ENCODE data around the gene GPC6. TPM values are rescaled to one million over a fixed set of nuclear protein-coding genes. Genes with fewer than 3 reads are reported as not detected.

The GPC6 gene
- total RNA-seq, 2 donors from 2014 or later = 1.6 to 4.0 TPM

GRCh38 chr13:94395860-94396259 lies 1169.3 kb downstream of the GPC6 start:
- H3K27me3 ChIP-seq = no peaks in the 10 kb centered on the region
- WGBS, 2 donors = 80 to 85% methylated on average over 5 of the region's 5 CpGs
- intact Hi-C loops (cut with DNase I) = no loop called here
- TF ChIP-seq CTCF (IDR thresholded peaks at IDR 0.05) (no peak), POLR2A (IDR thresholded peaks at IDR 0.05) (no peak)
- H3K27ac ChIP-seq = no peak overlapping the region
- H3K4me3 ChIP-seq = no peak overlapping the region
- no peaks in the 10 kb centered on the region for H3K36me3 ChIP-seq (replicated peaks in 1 of 2; ENCODE audit: insufficient read depth in 1 of 2, low read depth in 2 of 2)
- H3K4me1 ChIP-seq = no peaks in the 10 kb centered on the region
- no peaks in the 10 kb centered on the region for H3K9me3 ChIP-seq
- no peak for DNase-seq
- no peak for ATAC-seq

GRCh38 chr13:94399812-94400211 lies 1173.2 kb downstream of the GPC6 start:
- Histone ChIP-seq H3K9me3 (no peaks in the 10 kb centered on the region), H3K36me3 (replicated peaks in 1 of 2; ENCODE audit: insufficient read depth in 1 of 2, low read depth in 2 of 2) (no peaks in the 10 kb centered on the region), H3K27ac (no peak overlapping the region), H3K4me3 (no peak overlapping the region), H3K27me3 (no peaks in the 10 kb centered on the region), H3K4me1 (no peaks in the 10 kb centered on the region)
- TF ChIP-seq POLR2A (IDR thresholded peaks at IDR 0.05) = no peak
- no peak for TF ChIP-seq CTCF (IDR thresholded peaks at IDR 0.05)
- ATAC-seq (no peak), DNase-seq (no peak)
- intact Hi-C loops (cut with DNase I) = no loop called here

GRCh38 chr13:94400874-94401273 lies 1174.3 kb downstream of the GPC6 start:
- intact Hi-C loops (cut with DNase I) = no loop called here

GRCh38 chr13:94408314-94409036 lies 1181.9 kb downstream of the GPC6 start:
- intact Hi-C loops (cut with DNase I) = no loop called here
- Histone ChIP-seq H3K9me3 (no peaks in the 10 kb centered on the region), H3K4me3 (no peak overlapping the region), H3K27me3 (no peaks in the 10 kb centered on the region), H3K27ac (no peak overlapping the region), H3K36me3 (replicated peaks in 1 of 2; ENCODE audit: insufficient read depth in 1 of 2, low read depth in 2 of 2) (no peaks in the 10 kb centered on the region), H3K4me1 (no peaks in the 10 kb centered on the region)
- WGBS, 2 donors = 74 to 83% methylated on average over 7 of the region's 7 CpGs
- no peak for TF ChIP-seq POLR2A (IDR thresholded peaks at IDR 0.05)
- ATAC-seq = no peak
- DNase-seq = no peak

More at GRCh38 chr13:94400874-94401273, 1174.3 kb downstream of the GPC6 start:
- WGBS, 2 donors = 62 to 75% methylated on average over 4 of the region's 4 CpGs
- Histone ChIP-seq H3K36me3 (replicated peaks in 1 of 2; ENCODE audit: insufficient read depth in 1 of 2, low read depth in 2 of 2) (no peaks in the 10 kb centered on the region), H3K27ac (no peak overlapping the region), H3K9me3 (no peaks in the 10 kb centered on the region), H3K4me3 (no peak overlapping the region), H3K27me3 (no peaks in the 10 kb centered on the region), H3K4me1 (no peaks in the 10 kb centered on the region)
- TF ChIP-seq CTCF (IDR thresholded peaks at IDR 0.05) (no peak), POLR2A (IDR thresholded peaks at IDR 0.05) (no peak)
- DNase-seq (no peak), ATAC-seq (no peak)

GRCh38 chr13:94411747-94412146 lies 1185.1 kb downstream of the GPC6 start:
- no peak for DNase-seq
- Histone ChIP-seq H3K36me3 (replicated peaks in 1 of 2; ENCODE audit: insufficient read depth in 1 of 2, low read depth in 2 of 2) (no peaks in the 10 kb centered on the region), H3K27ac (no peak overlapping the region), H3K9me3 (no peaks in the 10 kb centered on the region), H3K4me3 (no peak overlapping the region), H3K27me3 (no peaks in the 10 kb centered on the region), H3K4me1 (no peaks in the 10 kb centered on the region)
- ATAC-seq = no peak
- TF ChIP-seq POLR2A (IDR thresholded peaks at IDR 0.05) = no peak
- no peak for TF ChIP-seq CTCF (IDR thresholded peaks at IDR 0.05)
- intact Hi-C loops (cut with DNase I) = no loop called here
- 52 to 61% methylated on average over 3 of the region's 3 CpGs for WGBS, 2 donors
